Measurements from ENCODE around the gene AKAP9.

The AKAP9 gene

GRCh38 chr7:92121681-92122080 lies 181.0 kb downstream of the AKAP9 start:
- CTCF ChIA-PET: no interaction called here

GRCh38 chr7:92131093-92131492 lies 190.4 kb downstream of the AKAP9 start:
- ChIA-PET POLR2A (interaction anchor here (0.7 kb wide), 1 partner anchor 11 kb away, joined by 4 read pairs; no protein-coding TSS in a partner anchor), CTCF (interaction anchor here (0.6 kb wide), 1 partner anchor 330 kb away, joined by 3 read pairs; no protein-coding TSS in a partner anchor)
- no peak for TF ChIP-seq CTCF (IDR thresholded peaks at IDR 0.05; ENCODE audit: control extremely low read depth, extremely low read depth, low read depth, missing control alignments)
- no peak for DNase-seq (ENCODE audit: extremely low spot score)

More at GRCh38 chr7:92121681-92122080, 181.0 kb downstream of the AKAP9 start:
- TF ChIP-seq CTCF (IDR thresholded peaks at IDR 0.05; ENCODE audit: control extremely low read depth, extremely low read depth, low read depth, missing control alignments): no peak
- POLR2A ChIA-PET: no interaction called here
- DNase-seq (ENCODE audit: extremely low spot score): no peak

- ChIA-PET CTCF (interaction anchor here (0.6 to 1.4 kb wide), 4 partner anchors 13 to 329 kb away, joined by 3 read pairs; partner anchors contain the start of gene GATAD1), POLR2A (interaction anchor here (0.7 kb wide), 1 partner anchor 11 kb away, joined by 4 read pairs; no protein-coding TSS in a partner anchor)
- DNase-seq (ENCODE audit: extremely low spot score): no peak
Observed at GRCh38 chr7:92131764-92132330, 191.2 kb downstream of the AKAP9 start.

GRCh38 chr7:92133133-92133736 lies 192.6 kb downstream of the AKAP9 start:
- ChIA-PET POLR2A (interaction anchor here (0.6 kb wide), 1 partner anchor 14 kb away, joined by 5 read pairs; no protein-coding TSS in a partner anchor), CTCF (interaction anchor here (0.8 to 2.0 kb wide), 9 partner anchors 14 to 314 kb away, joined by 3 to 5 read pairs (median 4); partner anchors contain the start of genes ANKIB1, GATAD1 and KRIT1)
- no peak for TF ChIP-seq CTCF (IDR thresholded peaks at IDR 0.05; ENCODE audit: control extremely low read depth, extremely low read depth, low read depth, missing control alignments)

More at GRCh38 chr7:92131764-92132330, 191.2 kb downstream of the AKAP9 start:
- no peak for TF ChIP-seq CTCF (IDR thresholded peaks at IDR 0.05; ENCODE audit: control extremely low read depth, extremely low read depth, low read depth, missing control alignments)

GRCh38 chr7:92133737-92134270 lies 193.1 kb downstream of the AKAP9 start:
- ChIA-PET POLR2A (interaction anchor here (0.6 kb wide), 1 partner anchor 14 kb away, joined by 5 read pairs; no protein-coding TSS in a partner anchor), CTCF (interaction anchor here (0.6 to 2.0 kb wide), 12 partner anchors 8 to 313 kb away, joined by 3 to 5 read pairs (median 4); partner anchors contain the start of genes ANKIB1, GATAD1 and KRIT1)
- peak; percentile 57 for DNase-seq (ENCODE audit: extremely low spot score)
- TF ChIP-seq CTCF (IDR thresholded peaks at IDR 0.05; ENCODE audit: control extremely low read depth, extremely low read depth, low read depth, missing control alignments): peak; percentile 54

More at GRCh38 chr7:92133133-92133736, 192.6 kb downstream of the AKAP9 start:
- DNase-seq (ENCODE audit: extremely low spot score): no peak

Data from GM10248 (cell line).